Glutamatergic neuron (in vitro differentiated cells): Measurements from ENCODE around the gene ATF6. TPM values are rescaled to one million over a fixed set of nuclear protein-coding genes. Genes with fewer than 3 reads are reported as not detected.

ENCODE experiments used
- DNase-seq: peaks from one replicate; pipeline ENCODE4 v3.0.0; 2022
- H3K27ac Mint-ChIP-seq: one replicate; pipeline ENCODE4 v1.8.0; 2020; ENCODE audit warnings: mild to moderate bottlenecking, mixed read lengths, inconsistent platforms; ENCODE audit not compliant: unreplicated experiment
- H3K27me3 Mint-ChIP-seq: one replicate; pipeline ENCODE4 v1.8.0; 2020; ENCODE audit warnings: mild to moderate bottlenecking, moderate library complexity, mixed read lengths, inconsistent platforms; ENCODE audit not compliant: unreplicated experiment
- H3K36me3 Mint-ChIP-seq: one replicate; pipeline ENCODE4 v1.8.0; 2020; ENCODE audit warnings: mild to moderate bottlenecking, mixed read lengths, inconsistent platforms; ENCODE audit not compliant: unreplicated experiment
- H3K4me1 Mint-ChIP-seq: one replicate; pipeline ENCODE4 v1.8.0; 2020; ENCODE audit warnings: mild to moderate bottlenecking, low read depth, mixed read lengths, inconsistent platforms; ENCODE audit not compliant: unreplicated experiment
- H3K4me3 Mint-ChIP-seq: one replicate; pipeline ENCODE4 v1.8.0; 2020; ENCODE audit warnings: mild to moderate bottlenecking, mixed read lengths, inconsistent platforms; ENCODE audit not compliant: unreplicated experiment
- H3K9me3 Mint-ChIP-seq: one replicate; pipeline ENCODE4 v1.8.0; 2020; ENCODE audit warnings: mild to moderate bottlenecking, moderate library complexity, mixed read lengths, inconsistent platforms; ENCODE audit not compliant: unreplicated experiment
- CTCF ChIP-seq: fragments of 200-600 bp; sonication (generic); IDR thresholded peaks from one replicate; pipeline ENCODE4 v1.5.0; 2021; ENCODE audit not compliant: partially characterized antibody, unreplicated experiment
- long read RNA-seq: library from polyadenylated mRNA; unstranded; transcript quantifications from one replicate; pipeline ENCODE4 v2.0.0, GENCODE V29; 2020; ENCODE audit not compliant: unreplicated experiment
- total RNA-seq: library from RNA; stranded (reverse); fragmentation: NEBNext Ultra II Directional; extraction: Animal tissue kit (Norgen Biotek cat#: 25700); gene quantifications from one replicate; pipeline ENCODE4 v1.2.1, GENCODE V29; 2021; ENCODE audit not compliant: unreplicated experiment

Gene ATF6
- 29.3 TPM for total RNA-seq
- long read RNA-seq, full-length matches to known transcripts, result 15 of 21 reads
- long read RNA-seq, partial matches to known transcripts, result 1 of 21 reads
- long read RNA-seq, other reads (novel, unspliced or antisense), result 5 of 21 reads

GRCh38 chr1:161766102-161766981 is at the start of gene ATF6:
Gene ATF6, plus strand, starts transcription at chr1:161766320. Its CDS starts 41 bp downstream, at chr1:161766361.
- Mint-ChIP-seq H3K27ac (peak within 1 kb of the TSS; percentile 85), H3K36me3 (no peaks in the 10 kb centered on the region), H3K4me3 (peak within 1 kb of the TSS; percentile 99), H3K27me3 (peaks cover 2% of the 10 kb centered on the region), H3K4me1 (peaks cover 3% of the 10 kb centered on the region), H3K9me3 (no peaks in the 10 kb centered on the region)
- DNase-seq, result peak; percentile 81
- no peak for TF ChIP-seq CTCF

- Mint-ChIP-seq H3K9me3 (no peaks in the 10 kb centered on the region), H3K27me3 (peaks cover 5% of the 10 kb centered on the region), H3K36me3 (no peaks in the 10 kb centered on the region), H3K4me3 (no peak overlapping the region), H3K4me1 (no peaks in the 10 kb centered on the region), H3K27ac (no peak overlapping the region)
- no peak for TF ChIP-seq CTCF
- no peak for DNase-seq
Measured at GRCh38 chr1:161718559-161719324, 47.4 kb upstream of the ATF6 start.

GRCh38 chr1:161719325-161719611 is 46.9 kb upstream of the ATF6 start:
- no peaks in the 10 kb centered on the region for H3K36me3 Mint-ChIP-seq
- no peak for DNase-seq
- TF ChIP-seq CTCF, result no peak
- no peak overlapping the region for H3K4me3 Mint-ChIP-seq
- H3K4me1 Mint-ChIP-seq, result no peaks in the 10 kb centered on the region
- no peak overlapping the region for H3K27ac Mint-ChIP-seq
- peaks cover 5% of the 10 kb centered on the region for H3K27me3 Mint-ChIP-seq
- H3K9me3 Mint-ChIP-seq, result no peaks in the 10 kb centered on the region

GRCh38 chr1:161720422-161720821 is 45.7 kb upstream of the ATF6 start:
- H3K27me3 Mint-ChIP-seq, result peaks cover 7% of the 10 kb centered on the region
- no peaks in the 10 kb centered on the region for H3K4me1 Mint-ChIP-seq
- no peaks in the 10 kb centered on the region for H3K36me3 Mint-ChIP-seq
- H3K9me3 Mint-ChIP-seq, result peaks cover 1% of the 10 kb centered on the region
- no peak overlapping the region for H3K27ac Mint-ChIP-seq
- no peak for TF ChIP-seq CTCF
- no peak for DNase-seq
- no peak overlapping the region for H3K4me3 Mint-ChIP-seq
